ENCODE results near the gene BABAM2. TPM values are rescaled to one million over a fixed set of nuclear protein-coding genes. Genes with fewer than 3 reads are reported as not detected.

BABAM2 gene
- polyA plus RNA-seq, 2 donors, result 9.1 to 18.0 TPM

- WGBS, 2 donors, result 75 to 78% methylated on average over 2 of the region's 2 CpGs
- H3K4me1 ChIP-seq (ENCODE audit: control insufficient read depth in 2 of 2, insufficient read depth in 2 of 2, low read length in 1 of 2), result peaks cover 0 to 2% of the 10 kb centered on the region in 2 donors
Measured at GRCh38 chr2:28128281-28128950, 237.9 kb downstream of the BABAM2 start.

DNA sequence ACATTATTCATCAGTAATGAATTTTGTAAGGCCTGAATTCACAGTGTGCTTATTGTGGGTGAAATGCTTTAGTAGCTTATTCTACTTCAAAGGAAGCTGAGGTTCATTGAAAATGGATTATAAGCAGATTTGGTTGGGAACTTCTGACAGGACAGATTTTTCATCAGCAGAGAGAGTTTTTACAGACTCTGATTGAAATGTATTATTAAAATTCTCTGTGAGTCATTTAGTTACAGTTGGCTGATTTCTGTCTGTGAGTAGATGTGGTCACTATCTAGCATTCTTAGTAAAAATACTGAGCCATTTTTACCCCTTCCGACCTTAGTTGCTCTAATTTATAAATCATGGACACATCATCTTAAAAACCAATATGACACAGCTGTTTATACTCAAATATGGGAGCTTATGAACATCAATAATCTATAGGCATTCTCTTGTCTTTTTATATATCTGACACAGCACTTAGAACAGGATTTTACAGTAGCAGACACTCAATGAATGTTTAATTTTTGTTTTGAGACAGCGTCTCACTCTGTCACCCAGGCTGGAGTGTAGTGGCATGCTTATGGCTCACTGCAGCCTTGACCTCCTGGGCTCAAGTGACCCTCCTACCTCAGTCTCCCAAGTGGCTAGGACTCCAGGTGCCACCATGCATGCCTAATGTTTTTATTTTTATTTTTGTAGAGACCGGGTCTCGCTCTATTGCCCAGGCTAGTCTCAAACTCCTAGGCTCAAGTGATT lies 239.6 kb downstream of the BABAM2 start:
- Histone ChIP-seq H3K27ac (ENCODE audit: low read depth in 2 of 2, low read length in 1 of 2) (no peak overlapping the region), H3K27me3 (ENCODE audit: control insufficient read depth in 1 of 2, insufficient read depth in 2 of 2, low read length in 2 of 2) (no peaks in the 10 kb centered on the region), H3K9me3 (ENCODE audit: control insufficient read depth in 2 of 2, insufficient read depth in 1 of 2, low read depth in 1 of 2, low read length in 1 of 2) (no peaks in the 10 kb centered on the region), H3K4me3 (ENCODE audit: low read depth in 1 of 2, low read length in 2 of 2) (no peak overlapping the region), H3K36me3 (ENCODE audit: control insufficient read depth in 2 of 2, insufficient read depth in 2 of 2, low read length in 1 of 2) (no peaks in the 10 kb centered on the region), H3K4me1 (ENCODE audit: control insufficient read depth in 2 of 2, insufficient read depth in 2 of 2, low read length in 1 of 2) (peaks cover 0 to 8% of the 10 kb centered on the region in 2 donors)
- WGBS, 2 donors, result 88 to 89% methylated on average over 4 of the region's 4 CpGs

More at GRCh38 chr2:28128281-28128950, 237.9 kb downstream of the BABAM2 start:
- Histone ChIP-seq H3K36me3 (ENCODE audit: control insufficient read depth in 2 of 2, insufficient read depth in 2 of 2, low read length in 1 of 2) (no peaks in the 10 kb centered on the region), H3K9me3 (ENCODE audit: control insufficient read depth in 2 of 2, insufficient read depth in 1 of 2, low read depth in 1 of 2, low read length in 1 of 2) (no peaks in the 10 kb centered on the region), H3K27ac (ENCODE audit: low read depth in 2 of 2, low read length in 1 of 2) (no peak overlapping the region), H3K4me3 (ENCODE audit: low read depth in 1 of 2, low read length in 2 of 2) (no peak overlapping the region), H3K27me3 (ENCODE audit: control insufficient read depth in 1 of 2, insufficient read depth in 2 of 2, low read length in 2 of 2) (no peaks in the 10 kb centered on the region)

GRCh38 chr2:28133778-28134177 lies 243.2 kb downstream of the BABAM2 start:
- no peaks in the 10 kb centered on the region for H3K36me3 ChIP-seq (ENCODE audit: control insufficient read depth in 2 of 2, insufficient read depth in 2 of 2, low read length in 1 of 2)
- H3K9me3 ChIP-seq (ENCODE audit: control insufficient read depth in 2 of 2, insufficient read depth in 1 of 2, low read depth in 1 of 2, low read length in 1 of 2), result no peaks in the 10 kb centered on the region
- no peak overlapping the region for H3K4me3 ChIP-seq (ENCODE audit: low read depth in 1 of 2, low read length in 2 of 2)
- peak overlapping the region; percentile 57 to 76 for H3K27ac ChIP-seq (ENCODE audit: low read depth in 2 of 2, low read length in 1 of 2)
- H3K4me1 ChIP-seq (ENCODE audit: control insufficient read depth in 2 of 2, insufficient read depth in 2 of 2, low read length in 1 of 2), result peaks cover 5 to 11% of the 10 kb centered on the region in 2 donors
- WGBS, 2 donors, result 76 to 78% methylated on average over 9 of the region's 9 CpGs
- H3K27me3 ChIP-seq (ENCODE audit: control insufficient read depth in 1 of 2, insufficient read depth in 2 of 2, low read length in 2 of 2), result no peaks in the 10 kb centered on the region

- Histone ChIP-seq H3K9me3 (ENCODE audit: control insufficient read depth in 2 of 2, insufficient read depth in 1 of 2, low read depth in 1 of 2, low read length in 1 of 2) (no peaks in the 10 kb centered on the region), H3K36me3 (ENCODE audit: control insufficient read depth in 2 of 2, insufficient read depth in 2 of 2, low read length in 1 of 2) (no peaks in the 10 kb centered on the region), H3K27ac (ENCODE audit: low read depth in 2 of 2, low read length in 1 of 2) (peak overlapping the region; percentile 83), H3K4me3 (ENCODE audit: low read depth in 1 of 2, low read length in 2 of 2) (no peak overlapping the region), H3K27me3 (ENCODE audit: control insufficient read depth in 1 of 2, insufficient read depth in 2 of 2, low read length in 2 of 2) (no peaks in the 10 kb centered on the region), H3K4me1 (ENCODE audit: control insufficient read depth in 2 of 2, insufficient read depth in 2 of 2, low read length in 1 of 2) (peaks cover 5 to 11% of the 10 kb centered on the region in 2 donors)
- WGBS, 2 donors, result 33 to 34% methylated on average over 4 of the region's 4 CpGs
Measured at GRCh38 chr2:28134262-28134812, 243.8 kb downstream of the BABAM2 start.

GRCh38 chr2:28134857-28135256 lies 244.3 kb downstream of the BABAM2 start:
- no peaks in the 10 kb centered on the region for H3K27me3 ChIP-seq (ENCODE audit: control insufficient read depth in 1 of 2, insufficient read depth in 2 of 2, low read length in 2 of 2)
- WGBS, 2 donors, result 23 to 52% methylated on average over 1 of the region's 1 CpG
- no peak overlapping the region for H3K4me3 ChIP-seq (ENCODE audit: low read depth in 1 of 2, low read length in 2 of 2)
- H3K4me1 ChIP-seq (ENCODE audit: control insufficient read depth in 2 of 2, insufficient read depth in 2 of 2, low read length in 1 of 2), result peaks cover 5 to 11% of the 10 kb centered on the region in 2 donors
- H3K36me3 ChIP-seq (ENCODE audit: control insufficient read depth in 2 of 2, insufficient read depth in 2 of 2, low read length in 1 of 2), result no peaks in the 10 kb centered on the region
- H3K27ac ChIP-seq (ENCODE audit: low read depth in 2 of 2, low read length in 1 of 2), result peak overlapping the region; percentile 83
- no peaks in the 10 kb centered on the region for H3K9me3 ChIP-seq (ENCODE audit: control insufficient read depth in 2 of 2, insufficient read depth in 1 of 2, low read depth in 1 of 2, low read length in 1 of 2)

DNA sequence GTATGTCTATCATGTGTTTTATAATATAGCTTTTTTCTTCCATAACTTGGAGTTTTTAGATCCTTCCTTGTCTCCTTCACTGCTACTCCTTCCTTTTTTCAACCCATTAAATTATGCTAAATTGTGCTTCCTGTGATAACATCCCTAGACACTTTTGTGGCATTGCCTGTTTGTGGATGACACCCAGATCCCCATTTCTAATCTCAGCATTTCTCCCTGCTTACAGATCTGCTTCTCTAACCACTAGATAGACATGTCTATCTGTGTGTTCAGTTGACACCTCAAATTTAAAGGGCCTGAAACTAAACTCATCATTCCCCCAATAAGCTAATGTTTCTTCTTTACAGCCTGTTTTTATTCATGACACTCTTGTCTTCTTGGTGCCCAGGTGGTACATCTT lies 244.8 kb downstream of the BABAM2 start:
- no peaks in the 10 kb centered on the region for H3K36me3 ChIP-seq (ENCODE audit: control insufficient read depth in 2 of 2, insufficient read depth in 2 of 2, low read length in 1 of 2)
- no peaks in the 10 kb centered on the region for H3K9me3 ChIP-seq (ENCODE audit: control insufficient read depth in 2 of 2, insufficient read depth in 1 of 2, low read depth in 1 of 2, low read length in 1 of 2)
- no peaks in the 10 kb centered on the region for H3K27me3 ChIP-seq (ENCODE audit: control insufficient read depth in 1 of 2, insufficient read depth in 2 of 2, low read length in 2 of 2)
- H3K4me3 ChIP-seq (ENCODE audit: low read depth in 1 of 2, low read length in 2 of 2), result no peak overlapping the region
- H3K27ac ChIP-seq (ENCODE audit: low read depth in 2 of 2, low read length in 1 of 2), result peak overlapping the region in 1 of 2 donors; percentile 91
- H3K4me1 ChIP-seq (ENCODE audit: control insufficient read depth in 2 of 2, insufficient read depth in 2 of 2, low read length in 1 of 2), result peaks cover 5 to 11% of the 10 kb centered on the region in 2 donors

DNA sequence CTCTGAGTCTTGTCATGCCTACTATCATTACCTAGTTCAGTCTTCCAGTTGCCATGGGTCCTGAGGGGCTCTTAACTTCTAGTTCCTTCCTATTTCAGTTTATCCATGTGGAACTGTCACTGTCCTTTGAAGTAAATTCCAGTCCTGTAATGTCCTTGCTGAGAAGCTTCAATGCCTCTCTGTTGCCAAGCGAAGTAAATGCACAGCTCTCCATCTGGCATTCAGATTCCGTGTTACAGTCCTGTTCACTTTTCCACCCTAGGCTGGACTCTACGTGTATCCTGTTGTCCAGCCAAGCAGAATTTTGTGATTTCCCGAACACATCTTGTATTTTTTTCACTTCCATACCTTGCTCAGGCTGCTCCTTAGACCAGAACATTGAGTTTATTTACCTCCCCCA lies 245.3 kb downstream of the BABAM2 start:
- 94 to 96% methylated on average over 4 of the region's 4 CpGs for WGBS, 2 donors
- no peak overlapping the region for H3K4me3 ChIP-seq (ENCODE audit: low read depth in 1 of 2, low read length in 2 of 2)
- H3K4me1 ChIP-seq (ENCODE audit: control insufficient read depth in 2 of 2, insufficient read depth in 2 of 2, low read length in 1 of 2), result peaks cover 5 to 11% of the 10 kb centered on the region in 2 donors
- H3K27ac ChIP-seq (ENCODE audit: low read depth in 2 of 2, low read length in 1 of 2), result peak overlapping the region; percentile 91
- no peaks in the 10 kb centered on the region for H3K27me3 ChIP-seq (ENCODE audit: control insufficient read depth in 1 of 2, insufficient read depth in 2 of 2, low read length in 2 of 2)
- H3K9me3 ChIP-seq (ENCODE audit: control insufficient read depth in 2 of 2, insufficient read depth in 1 of 2, low read depth in 1 of 2, low read length in 1 of 2), result no peaks in the 10 kb centered on the region
- H3K36me3 ChIP-seq (ENCODE audit: control insufficient read depth in 2 of 2, insufficient read depth in 2 of 2, low read length in 1 of 2), result no peaks in the 10 kb centered on the region

DNA sequence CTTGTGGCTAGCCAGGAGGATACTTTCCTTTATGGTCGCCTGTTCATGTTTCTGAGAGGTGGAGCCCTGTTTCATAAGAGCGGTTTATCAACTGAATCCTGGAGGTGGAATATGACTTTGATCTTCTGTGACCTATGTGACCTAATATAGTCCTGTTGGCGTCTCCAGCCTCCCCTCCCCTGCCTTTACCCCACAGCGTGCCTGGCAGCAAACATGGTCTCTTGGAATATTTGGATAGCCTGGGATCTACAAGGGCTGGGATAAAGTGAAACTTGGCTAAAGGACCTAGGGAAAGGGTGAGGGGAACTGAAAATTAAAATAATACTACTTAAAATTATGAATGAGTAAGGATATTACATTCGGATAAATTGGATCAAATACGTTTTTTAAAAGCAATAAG lies 246.0 kb downstream of the BABAM2 start:
- Histone ChIP-seq H3K36me3 (ENCODE audit: control insufficient read depth in 2 of 2, insufficient read depth in 2 of 2, low read length in 1 of 2) (no peaks in the 10 kb centered on the region), H3K4me1 (ENCODE audit: control insufficient read depth in 2 of 2, insufficient read depth in 2 of 2, low read length in 1 of 2) (peaks cover 5 to 11% of the 10 kb centered on the region in 2 donors), H3K27ac (ENCODE audit: low read depth in 2 of 2, low read length in 1 of 2) (peak overlapping the region; percentile 91), H3K27me3 (ENCODE audit: control insufficient read depth in 1 of 2, insufficient read depth in 2 of 2, low read length in 2 of 2) (no peaks in the 10 kb centered on the region), H3K4me3 (ENCODE audit: low read depth in 1 of 2, low read length in 2 of 2) (no peak overlapping the region), H3K9me3 (ENCODE audit: control insufficient read depth in 2 of 2, insufficient read depth in 1 of 2, low read depth in 1 of 2, low read length in 1 of 2) (no peaks in the 10 kb centered on the region)
- WGBS, 2 donors, result 47 to 62% methylated on average over 6 of the region's 6 CpGs

- Histone ChIP-seq H3K27me3 (ENCODE audit: control insufficient read depth in 1 of 2, insufficient read depth in 2 of 2, low read length in 2 of 2) (no peaks in the 10 kb centered on the region), H3K9me3 (ENCODE audit: control insufficient read depth in 2 of 2, insufficient read depth in 1 of 2, low read depth in 1 of 2, low read length in 1 of 2) (no peaks in the 10 kb centered on the region), H3K4me3 (ENCODE audit: low read depth in 1 of 2, low read length in 2 of 2) (no peak overlapping the region), H3K36me3 (ENCODE audit: control insufficient read depth in 2 of 2, insufficient read depth in 2 of 2, low read length in 1 of 2) (no peaks in the 10 kb centered on the region), H3K27ac (ENCODE audit: low read depth in 2 of 2, low read length in 1 of 2) (peak overlapping the region in 1 of 2 donors; percentile 21), H3K4me1 (ENCODE audit: control insufficient read depth in 2 of 2, insufficient read depth in 2 of 2, low read length in 1 of 2) (peaks cover 5 to 11% of the 10 kb centered on the region in 2 donors)
- 23% methylated on average over 2 of the region's 2 CpGs for WGBS, 2 donors
Measured at GRCh38 chr2:28137221-28137620, 246.7 kb downstream of the BABAM2 start.
